Measurements from ENCODE around the gene CANT1.
"Not testable (repeated sequence)": the region's sequence is repeated elsewhere in the genome, so short reads cannot be mapped to it uniquely, and the experiment has no call there.

CANT1 gene

GRCh38 chr17:79026376-79027273 is 17.1 kb upstream of the CANT1 start:
- Histone ChIP-seq H3K4me3 (ENCODE audit: low read depth, low read length) (peak overlapping the region; percentile 39), H3K9me3 (no peaks in the 10 kb centered on the region), H3K36me3 (no peaks in the 10 kb centered on the region), H3K4me1 (peaks cover 20% of the 10 kb centered on the region), H3K27me3 (peaks cover 18% of the 10 kb centered on the region)
- no peak for DNase-seq
- TF ChIP-seq CTCF (IDR thresholded peaks at IDR 0.05; ENCODE audit: low read depth, low read length), result no peak

GRCh38 chr17:79024901-79025737 is 15.6 kb upstream of the CANT1 start:
- Histone ChIP-seq H3K4me3 (ENCODE audit: low read depth, low read length) (peak overlapping the region; percentile 63), H3K27me3 (peaks cover 18% of the 10 kb centered on the region)

GRCh38 chr17:79023886-79024771 is 14.6 kb upstream of the CANT1 start, which contains the start of gene C1QTNF1:
Gene C1QTNF1 (plus strand): TSS chr17:79024169. CDS start chr17:79043969, 19,800 bp downstream.
- Histone ChIP-seq H3K27me3 (peaks cover 18% of the 10 kb centered on the region), H3K4me3 (ENCODE audit: low read depth, low read length) (peak within 1 kb of the TSS; percentile 63), H3K9me3 (no peaks in the 10 kb centered on the region), H3K4me1 (peaks cover 20% of the 10 kb centered on the region), H3K36me3 (no peaks in the 10 kb centered on the region)
- TF ChIP-seq CTCF (IDR thresholded peaks at IDR 0.05; ENCODE audit: low read depth, low read length), result no peak
- peak; percentile 63 for DNase-seq

More at GRCh38 chr17:79024901-79025737, 15.6 kb upstream of the CANT1 start:
- Histone ChIP-seq H3K36me3 (no peaks in the 10 kb centered on the region), H3K4me1 (peaks cover 20% of the 10 kb centered on the region), H3K9me3 (no peaks in the 10 kb centered on the region)
- no peak for DNase-seq
- no peak for TF ChIP-seq CTCF (IDR thresholded peaks at IDR 0.05; ENCODE audit: low read depth, low read length)

- Histone ChIP-seq H3K9me3 (no peaks in the 10 kb centered on the region), H3K36me3 (no peaks in the 10 kb centered on the region), H3K4me3 (ENCODE audit: low read depth, low read length) (no peak overlapping the region), H3K27me3 (peaks cover 18% of the 10 kb centered on the region), H3K4me1 (peaks cover 17% of the 10 kb centered on the region)
- no peak for TF ChIP-seq CTCF (IDR thresholded peaks at IDR 0.05; ENCODE audit: low read depth, low read length)
- DNase-seq, result no peak
These were observed 13.7 kb upstream of the CANT1 start for GRCh38 chr17:79023180-79023705.

GRCh38 chr17:79022507-79022991 is 13.0 kb upstream of the CANT1 start:
- no peaks in the 10 kb centered on the region for H3K9me3 ChIP-seq
- peaks cover 10% of the 10 kb centered on the region for H3K4me1 ChIP-seq
- H3K36me3 ChIP-seq, result no peaks in the 10 kb centered on the region
- no peak overlapping the region for H3K4me3 ChIP-seq (ENCODE audit: low read depth, low read length)
- TF ChIP-seq CTCF (IDR thresholded peaks at IDR 0.05; ENCODE audit: low read depth, low read length), result no peak
- peaks cover 18% of the 10 kb centered on the region for H3K27me3 ChIP-seq
- no peak for DNase-seq

- peaks cover 18% of the 10 kb centered on the region for H3K27me3 ChIP-seq
These were observed 12.4 kb upstream of the CANT1 start for GRCh38 chr17:79021929-79022328.

More at GRCh38 chr17:79021929-79022328, 12.4 kb upstream of the CANT1 start:
- not testable (repeated sequence) for H3K4me3 ChIP-seq (ENCODE audit: low read depth, low read length); DNase-seq; H3K9me3 ChIP-seq; H3K36me3 ChIP-seq; H3K4me1 ChIP-seq

Measured in BE2C (cell line).